ENCODE data around the gene ALKBH1. TPM values are rescaled to one million over a fixed set of nuclear protein-coding genes. Genes with fewer than 3 reads are reported as not detected.

The ALKBH1 gene
- total and polyA plus RNA-seq, 9 of the 15 experiments (the other 6 are each of a cell fraction or from before 2014, with no cell fraction given) = 5.3 to 19.4 (median 10.7) TPM

DNA sequence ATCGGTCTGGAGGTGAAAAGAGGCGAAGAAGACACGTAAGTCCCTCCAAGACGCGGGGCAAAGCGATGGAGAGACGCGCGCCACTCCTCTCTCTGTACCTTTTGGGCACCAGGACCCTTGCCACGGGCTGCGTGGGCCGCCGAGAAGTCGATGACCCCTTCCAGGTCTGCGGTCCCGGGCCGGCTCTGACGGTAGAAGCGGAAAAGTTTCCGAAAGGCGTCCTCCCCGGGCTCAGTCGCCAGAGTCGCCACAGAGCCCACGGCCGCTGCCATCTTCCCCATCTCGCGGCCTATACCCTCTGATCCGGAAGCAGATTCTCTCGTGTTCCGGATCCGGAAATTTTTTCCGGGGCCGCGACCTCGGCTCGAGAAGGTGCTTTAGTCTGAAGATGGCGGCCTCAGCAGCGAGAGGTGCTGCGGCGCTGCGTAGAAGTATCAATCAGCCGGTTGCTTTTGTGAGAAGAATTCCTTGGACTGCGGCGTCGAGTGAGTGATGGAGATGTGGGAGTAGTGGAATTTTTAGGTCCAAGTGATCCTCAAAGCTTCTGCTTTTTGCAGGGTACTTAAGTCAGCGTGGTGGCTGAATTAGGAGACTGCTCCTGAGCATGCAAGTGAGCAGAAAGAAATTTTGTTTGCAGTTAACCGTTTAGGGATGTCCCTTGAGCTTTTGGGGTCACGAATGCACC, at the start of gene ALKBH1, which contains the start of gene SLIRP (continued):
- TF ChIP-seq NFE2 (IDR thresholded peaks at IDR 0.05; ENCODE audit: low read depth) (no peak), JUND (IDR thresholded peaks at IDR 0.05; ENCODE audit: borderline replicate concordance, low read depth, low read length) (0 out of 2 replicates have a peak, but pooled peaks have one; percentile 12), JUND (tag; IDR thresholded peaks at IDR 0.05; ENCODE audit: borderline replicate concordance, low read depth, low read length) (no peak), SREBF1 (IDR thresholded peaks at IDR 0.05; ENCODE audit: borderline replicate concordance, low read depth, low read length) (peak; percentile 57; the same call in 1 of the 2 replicates), NBN (IDR thresholded peaks at IDR 0.05; ENCODE audit: low read depth) (no peak), HCFC1 (IDR thresholded peaks at IDR 0.05; ENCODE audit: low read depth, low read length) (peak; percentile 76), ZBED1 (IDR thresholded peaks at IDR 0.05) (no peak), TAF1 (IDR thresholded peaks at IDR 0.05; ENCODE audit: control insufficient read depth, extremely low read depth, insufficient read depth, low read length, severe bottlenecking) (peak; percentile 97), CSDE1 (IDR thresholded peaks at IDR 0.05) (peak in 1 of 2 experiments; percentile 42; a peak in 1 of 4 replicates), PHF8 (IDR thresholded peaks at IDR 0.05; ENCODE audit: borderline replicate concordance, low read length) (peak; percentile 96), YY1 (IDR thresholded peaks at IDR 0.05; ENCODE audit: borderline replicate concordance in 1 of 3, control insufficient read depth in 1 of 3, extremely low read depth in 1 of 3, insufficient read depth in 3 of 3, insufficient read length in 1 of 3, insufficient replicate concordance in 2 of 3, low read depth in 1 of 3, low read length in 2 of 3) (peak; percentile 63 to 96 (median 93)), PYGO2 (tag; IDR thresholded peaks at IDR 0.05) (no peak), ELF2 (CRISPR knock-in tag; IDR thresholded peaks at IDR 0.05) (peak; percentile 35; the same call in 1 of the 2 replicates), DLX4 (CRISPR knock-in tag; IDR thresholded peaks at IDR 0.05) (no peak), TSHZ1 (CRISPR knock-in tag; IDR thresholded peaks at IDR 0.05) (no peak), NFRKB (IDR thresholded peaks at IDR 0.05; ENCODE audit: low read depth) (peak; percentile 84), SIN3A (IDR thresholded peaks at IDR 0.05; ENCODE audit: borderline replicate concordance in 2 of 2, control insufficient read depth in 1 of 2, low read depth in 2 of 2, low read length in 2 of 2) (peak; percentile 81 to 83; a peak in 2 of 4 replicates)
- TF ChIP-seq, protein P1, sequence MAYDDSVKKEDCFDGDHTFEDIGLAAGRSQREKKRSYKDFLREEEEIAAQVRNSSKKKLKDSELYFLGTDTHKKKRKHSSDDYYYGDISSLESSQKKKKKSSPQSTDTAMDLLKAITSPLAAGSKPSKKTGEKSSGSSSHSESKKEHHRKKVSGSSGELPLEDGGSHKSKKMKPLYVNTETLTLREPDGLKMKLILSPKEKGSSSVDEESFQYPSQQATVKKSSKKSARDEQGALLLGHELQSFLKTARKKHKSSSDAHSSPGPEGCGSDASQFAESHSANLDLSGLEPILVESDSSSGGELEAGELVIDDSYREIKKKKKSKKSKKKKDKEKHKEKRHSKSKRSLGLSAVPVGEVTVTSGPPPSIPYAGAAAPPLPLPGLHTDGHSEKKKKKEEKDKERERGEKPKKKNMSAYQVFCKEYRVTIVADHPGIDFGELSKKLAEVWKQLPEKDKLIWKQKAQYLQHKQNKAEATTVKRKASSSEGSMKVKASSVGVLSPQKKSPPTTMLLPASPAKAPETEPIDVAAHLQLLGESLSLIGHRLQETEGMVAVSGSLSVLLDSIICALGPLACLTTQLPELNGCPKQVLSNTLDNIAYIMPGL (CRISPR knock-in tag; IDR thresholded peaks at IDR 0.05) = peak; percentile 55; the same call in 1 of the 2 replicates
- TF ChIP-seq, protein P2, sequence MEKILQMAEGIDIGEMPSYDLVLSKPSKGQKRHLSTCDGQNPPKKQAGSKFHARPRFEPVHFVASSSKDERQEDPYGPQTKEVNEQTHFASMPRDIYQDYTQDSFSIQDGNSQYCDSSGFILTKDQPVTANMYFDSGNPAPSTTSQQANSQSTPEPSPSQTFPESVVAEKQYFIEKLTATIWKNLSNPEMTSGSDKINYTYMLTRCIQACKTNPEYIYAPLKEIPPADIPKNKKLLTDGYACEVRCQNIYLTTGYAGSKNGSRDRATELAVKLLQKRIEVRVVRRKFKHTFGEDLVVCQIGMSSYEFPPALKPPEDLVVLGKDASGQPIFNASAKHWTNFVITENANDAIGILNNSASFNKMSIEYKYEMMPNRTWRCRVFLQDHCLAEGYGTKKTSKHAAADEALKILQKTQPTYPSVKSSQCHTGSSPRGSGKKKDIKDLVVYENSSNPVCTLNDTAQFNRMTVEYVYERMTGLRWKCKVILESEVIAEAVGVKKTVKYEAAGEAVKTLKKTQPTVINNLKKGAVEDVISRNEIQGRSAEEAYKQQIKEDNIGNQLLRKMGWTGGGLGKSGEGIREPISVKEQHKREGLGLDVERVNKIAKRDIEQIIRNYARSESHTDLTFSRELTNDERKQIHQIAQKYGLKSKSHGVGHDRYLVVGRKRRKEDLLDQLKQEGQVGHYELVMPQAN (IDR thresholded peaks at IDR 0.05; ENCODE audit: borderline replicate concordance) = peak; percentile 56; the same call in 1 of the 2 replicates

All from K562 (cell line).